CD4-positive, alpha-beta T cell (primary cell): ENCODE data around the gene CABLES2. TPM values are rescaled to one million over a fixed set of nuclear protein-coding genes. Genes with fewer than 3 reads are reported as not detected.

Experiments used
- ATAC-seq: fragments of 200-7000 bp; cut with Tn5 transposase; one replicate; pipeline ENCODE4 v1.10.0; 2022; ENCODE audit warnings: mild to moderate bottlenecking; ENCODE audit not compliant: poor library complexity
- CTCF ChIA-PET: fragments of 350-600 bp; sonication (Branson Sonifier 250); formaldehyde crosslinking; loops from one replicate; lab custom pipeline; 2021; ENCODE audit warnings: antibody characterized with exemption, inconsistent platforms; lab: Charles Lee
- POLR2A ChIA-PET: fragments of 350-600 bp; sonication (Branson Sonifier 250); formaldehyde crosslinking; loops from one replicate; lab custom pipeline; 2021; ENCODE audit warnings: antibody characterized with exemption, inconsistent platforms; lab: Charles Lee
- DNase-seq, 14 experiments: peaks; one replicate each; pipeline ENCODE4 v3.0.0-alpha.2; 2013 to 2020; ENCODE audit warnings: mixed read lengths in 2 of 14
- H3K27ac ChIP-seq, 2 donors: one replicate each; pipeline versions ENCODE4 v1.5.1 to v1.7.0; 2013; ENCODE audit warnings: low read length in 2 of 2, low read depth in 1 of 2, mild to moderate bottlenecking in 1 of 2
- H3K27me3 ChIP-seq, 2 experiments: 1 replicate in 1 of 2; 2 replicates in 1 of 2; pipeline versions ENCODE4 v1.6.1 to v1.7.0; 2013; ENCODE audit warnings: low read length in 2 of 2, control low read depth in 1 of 2, mild to moderate bottlenecking in 1 of 2, moderate library complexity in 1 of 2; ENCODE audit not compliant: insufficient read depth in 2 of 2, control insufficient read depth in 1 of 2
- H3K36me3 ChIP-seq: one replicate; pipeline ENCODE4 v1.6.1; 2013; ENCODE audit warnings: low read length, control low read depth; ENCODE audit not compliant: insufficient read depth
- H3K4me1 ChIP-seq: one replicate; pipeline ENCODE4 v1.6.1; 2013; ENCODE audit warnings: low read length, control low read depth; ENCODE audit not compliant: insufficient read depth
- H3K4me3 ChIP-seq: one replicate; pipeline ENCODE4 v1.5.1; 2013; ENCODE audit warnings: mild to moderate bottlenecking, low read length, moderate library complexity
- H3K9me3 ChIP-seq, 2 experiments: 1 replicate in 1 of 2; 2 replicates in 1 of 2; pipeline versions ENCODE4 v1.6.1 to v1.7.0; 2013; ENCODE audit warnings: low read length in 2 of 2, mild to moderate bottlenecking in 2 of 2, control low read depth in 1 of 2, moderate library complexity in 1 of 2; ENCODE audit not compliant: control insufficient read depth in 1 of 2, insufficient read depth in 1 of 2
- H3K27ac Mint-ChIP-seq: one replicate; pipeline ENCODE4 v1.8.0; 2020; ENCODE audit warnings: mixed read lengths
- H3K27me3 Mint-ChIP-seq: one replicate; pipeline ENCODE4 v1.8.0; 2021; ENCODE audit warnings: mixed read lengths
- H3K36me3 Mint-ChIP-seq: one replicate; pipeline ENCODE4 v1.8.0; 2021; ENCODE audit warnings: low read depth, mixed read lengths
- H3K4me1 Mint-ChIP-seq: one replicate; pipeline ENCODE4 v1.8.0; 2021; ENCODE audit warnings: low read depth, mixed read lengths
- H3K4me3 Mint-ChIP-seq: one replicate; pipeline ENCODE4 v1.8.0; 2020; ENCODE audit warnings: mild to moderate bottlenecking, mixed read lengths
- H3K9me3 Mint-ChIP-seq: one replicate; pipeline ENCODE4 v1.8.0; 2020; ENCODE audit warnings: mixed read lengths
- intact Hi-C, 2 experiments: fragments of 100-400 bp; cut with DNase I in 1 of 2; cut with micrococcal nuclease in 1 of 2; formaldehyde crosslinking; loops; one replicate each; pipeline versions ENCODE4 v1.15.1 to v1.9.0; 2023 to 2025; cut with DNase I, micrococcal nuclease
- total RNA-seq, 174 experiments: library from RNA in 2 of 174; stranded (reverse) in 2 of 174; gene quantifications; one replicate each; pipeline ENCODE4 v1.2.3 and lab custom pipeline; 2021 to 2026
- TF ChIP-seq, protein P1 (sequence below): fragments of 200-600 bp; IDR thresholded peaks from one replicate; pipeline ENCODE4 v1.8.0; 2022; ENCODE audit warnings: antibody characterized with exemption, mild to moderate bottlenecking

The CABLES2 gene
- total RNA-seq, 2 experiments from 2014 or later = 4.4 TPM

DNA sequence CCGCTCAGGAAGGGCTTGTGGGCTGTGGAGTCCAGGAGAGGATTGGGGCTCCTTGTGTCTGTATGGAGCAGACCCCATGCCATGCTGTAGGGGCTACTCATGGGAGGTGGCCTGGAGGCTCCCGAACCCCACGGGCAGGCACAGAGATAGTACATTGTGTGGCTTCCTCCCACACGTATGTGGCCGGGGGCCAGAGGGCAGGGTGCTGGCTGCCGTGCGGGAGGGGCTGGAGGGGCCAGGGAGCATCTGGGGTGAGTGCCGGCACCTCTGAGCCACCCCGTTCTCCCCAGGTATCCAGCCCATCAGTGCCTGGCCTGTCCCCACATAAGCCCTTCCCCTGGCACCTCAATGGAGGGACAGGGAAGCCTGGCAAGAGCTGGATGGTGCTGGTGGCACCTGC lies 12.7 kb upstream of the CABLES2 start:
- TF ChIP-seq, protein P1, sequence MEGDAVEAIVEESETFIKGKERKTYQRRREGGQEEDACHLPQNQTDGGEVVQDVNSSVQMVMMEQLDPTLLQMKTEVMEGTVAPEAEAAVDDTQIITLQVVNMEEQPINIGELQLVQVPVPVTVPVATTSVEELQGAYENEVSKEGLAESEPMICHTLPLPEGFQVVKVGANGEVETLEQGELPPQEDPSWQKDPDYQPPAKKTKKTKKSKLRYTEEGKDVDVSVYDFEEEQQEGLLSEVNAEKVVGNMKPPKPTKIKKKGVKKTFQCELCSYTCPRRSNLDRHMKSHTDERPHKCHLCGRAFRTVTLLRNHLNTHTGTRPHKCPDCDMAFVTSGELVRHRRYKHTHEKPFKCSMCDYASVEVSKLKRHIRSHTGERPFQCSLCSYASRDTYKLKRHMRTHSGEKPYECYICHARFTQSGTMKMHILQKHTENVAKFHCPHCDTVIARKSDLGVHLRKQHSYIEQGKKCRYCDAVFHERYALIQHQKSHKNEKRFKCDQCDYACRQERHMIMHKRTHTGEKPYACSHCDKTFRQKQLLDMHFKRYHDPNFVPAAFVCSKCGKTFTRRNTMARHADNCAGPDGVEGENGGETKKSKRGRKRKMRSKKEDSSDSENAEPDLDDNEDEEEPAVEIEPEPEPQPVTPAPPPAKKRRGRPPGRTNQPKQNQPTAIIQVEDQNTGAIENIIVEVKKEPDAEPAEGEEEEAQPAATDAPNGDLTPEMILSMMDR = no peak
- peaks cover 0 to 7% of the 10 kb centered on the region in 2 experiments for H3K9me3 ChIP-seq
- DNase-seq (no peak), ATAC-seq (no peak)
- no peaks in the 10 kb centered on the region for H3K4me1 ChIP-seq
- ChIA-PET POLR2A (no interaction called here), CTCF (no interaction called here)
- Mint-ChIP-seq H3K9me3 (no peaks in the 10 kb centered on the region), H3K4me3 (no peak overlapping the region), H3K27me3 (no peaks in the 10 kb centered on the region), H3K36me3 (no peaks in the 10 kb centered on the region), H3K4me1 (no peaks in the 10 kb centered on the region), H3K27ac (no peak overlapping the region)
- no peaks in the 10 kb centered on the region for H3K36me3 ChIP-seq
- H3K27ac ChIP-seq = no peak overlapping the region
- peaks cover 0 to 7% of the 10 kb centered on the region in 2 experiments for H3K27me3 ChIP-seq
- H3K4me3 ChIP-seq = no peak overlapping the region
- intact Hi-C loops = no loop called here

DNA sequence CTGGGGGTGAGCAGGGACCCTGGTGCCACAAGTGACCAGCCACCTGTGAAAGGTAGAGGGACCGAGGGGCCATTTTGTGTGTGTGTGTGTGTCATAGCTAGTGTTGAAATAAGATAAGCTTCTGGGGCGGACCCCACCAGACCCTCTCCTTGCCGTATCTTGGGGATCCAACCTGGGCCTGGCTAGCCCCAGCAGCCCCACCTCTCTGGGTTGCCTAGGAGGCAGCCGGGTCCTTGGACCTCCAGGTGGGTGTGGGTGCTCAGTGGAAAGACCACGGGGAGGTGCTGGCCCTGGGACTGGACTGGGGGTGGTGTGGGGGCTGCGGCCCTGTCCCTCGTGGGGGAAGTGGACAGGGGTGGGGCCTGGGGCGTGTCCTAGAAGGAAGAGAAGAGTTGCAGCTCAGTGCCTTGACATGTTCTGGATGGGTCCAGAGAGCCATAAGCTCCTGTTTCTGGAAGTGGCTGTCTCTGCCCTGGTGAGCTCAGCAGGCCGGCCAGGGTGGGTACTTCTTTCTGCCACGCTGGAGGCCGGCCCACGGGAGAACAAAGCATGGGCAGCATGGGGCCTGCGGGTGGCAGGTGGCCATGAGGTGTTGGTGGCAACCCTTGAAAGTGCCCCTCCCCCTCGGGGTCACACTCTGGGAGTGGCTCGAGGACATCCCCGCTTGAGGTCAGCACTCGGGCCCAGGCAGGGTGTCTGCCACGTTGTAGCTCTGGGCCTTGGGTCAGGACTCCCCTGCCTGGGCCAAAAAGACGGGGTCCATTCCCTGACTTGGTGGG lies 11.8 kb upstream of the CABLES2 start:
- no peak overlapping the region for H3K4me3 Mint-ChIP-seq
- DNase-seq = no peak
- H3K27me3 Mint-ChIP-seq = no peaks in the 10 kb centered on the region
- H3K27ac Mint-ChIP-seq = no peak overlapping the region
- TF ChIP-seq, protein P1 = no peak
- Histone ChIP-seq H3K4me1 (no peaks in the 10 kb centered on the region), H3K27me3 (peaks cover 0 to 4% of the 10 kb centered on the region in 2 experiments), H3K36me3 (no peaks in the 10 kb centered on the region), H3K9me3 (peaks cover 0 to 7% of the 10 kb centered on the region in 2 experiments), H3K4me3 (no peak overlapping the region), H3K27ac (no peak overlapping the region)
- no peaks in the 10 kb centered on the region for H3K36me3 Mint-ChIP-seq
- POLR2A ChIA-PET = no interaction called here
- H3K4me1 Mint-ChIP-seq = no peaks in the 10 kb centered on the region
- intact Hi-C loops = no loop called here
- CTCF ChIA-PET = no interaction called here
- no peak for ATAC-seq
- H3K9me3 Mint-ChIP-seq = no peaks in the 10 kb centered on the region

DNA sequence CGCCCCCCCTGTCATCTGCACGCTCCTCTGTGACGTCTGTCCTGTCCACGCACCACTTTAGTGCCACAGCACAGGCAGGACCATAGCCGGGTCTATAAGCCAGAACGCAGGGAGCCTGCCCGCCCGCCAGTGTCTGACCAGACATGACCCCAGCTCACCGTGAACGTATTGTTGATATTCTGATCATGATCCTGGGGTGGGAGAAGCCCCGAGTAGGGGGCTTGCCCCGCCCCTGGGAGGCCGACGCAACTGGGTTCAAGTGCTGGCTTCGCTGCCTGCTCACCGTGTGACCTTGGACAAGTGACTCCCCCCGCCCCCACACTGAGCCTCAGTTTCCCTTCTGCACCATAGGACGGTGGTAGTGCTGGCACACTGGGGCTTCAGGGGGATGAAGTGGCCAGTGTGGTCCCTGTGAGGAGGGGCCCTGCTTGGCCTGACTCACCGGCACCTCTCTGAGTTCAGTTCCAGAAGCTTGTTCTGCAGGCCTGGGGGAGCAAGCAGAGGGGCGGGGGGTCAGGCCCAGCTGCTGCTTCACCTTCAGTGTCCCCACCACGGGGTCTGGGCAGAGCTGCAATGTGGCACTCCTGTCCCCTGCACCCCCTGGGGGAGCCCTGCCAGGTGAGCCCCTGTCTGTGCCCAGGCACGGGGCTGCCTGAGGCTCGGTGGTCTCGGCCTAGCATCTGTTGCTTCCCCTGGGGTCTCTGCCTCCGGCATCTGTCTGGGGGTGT lies 11.1 kb upstream of the CABLES2 start:
- intact Hi-C loops = no loop called here
- Mint-ChIP-seq H3K27ac (no peak overlapping the region), H3K4me1 (no peaks in the 10 kb centered on the region), H3K9me3 (no peaks in the 10 kb centered on the region), H3K36me3 (no peaks in the 10 kb centered on the region), H3K4me3 (no peak overlapping the region), H3K27me3 (no peaks in the 10 kb centered on the region)
- Histone ChIP-seq H3K4me3 (no peak overlapping the region), H3K9me3 (peaks cover 0 to 7% of the 10 kb centered on the region in 2 experiments), H3K4me1 (no peaks in the 10 kb centered on the region), H3K27ac (no peak overlapping the region), H3K36me3 (no peaks in the 10 kb centered on the region), H3K27me3 (peaks cover 0 to 4% of the 10 kb centered on the region in 2 experiments)
- POLR2A ChIA-PET = no interaction called here
- TF ChIP-seq, protein P1 = no peak
- CTCF ChIA-PET = no interaction called here
- ATAC-seq (no peak), DNase-seq (no peak)
